Measurements from ENCODE around the gene GH1.

Gene GH1

GRCh38 chr17:63947711-63948330 lies 29.2 kb upstream of the GH1 start:
- no peak overlapping the region for H3K56ac ChIP-seq (ENCODE audit: low read length)
- H3K36me3 ChIP-seq (ENCODE audit: control insufficient read depth, insufficient read depth, low read length): no peaks in the 10 kb centered on the region
- no peak overlapping the region for H3K9ac ChIP-seq (ENCODE audit: low read length)
- no peak overlapping the region for H2AK5ac ChIP-seq (ENCODE audit: low read length)
- no peaks in the 10 kb centered on the region for H3K27me3 ChIP-seq (ENCODE audit: insufficient read depth, low read length, poor library complexity)
- no peaks in the 10 kb centered on the region for H3K79me2 ChIP-seq (ENCODE audit: control insufficient read depth, insufficient read depth, low read length)
- no peak overlapping the region for H2BK5ac ChIP-seq (ENCODE audit: low read length)
- no peak overlapping the region for H2BK120ac ChIP-seq (ENCODE audit: low read depth, low read length)
- no peak overlapping the region for H4K5ac ChIP-seq (ENCODE audit: low read length)
- DNase-seq: no peak
- no peaks in the 10 kb centered on the region for H3K4me1 ChIP-seq (ENCODE audit: control insufficient read depth, low read depth, low read length)
- no peak overlapping the region for H3K4me3 ChIP-seq (ENCODE audit: low read length)
- no peak overlapping the region for H3K18ac ChIP-seq (ENCODE audit: low read length)
- no peaks in the 10 kb centered on the region for H3K79me1 ChIP-seq (ENCODE audit: low read length)
- H3K27ac ChIP-seq (ENCODE audit: low read depth, low read length): no peak overlapping the region
- H4K8ac ChIP-seq (ENCODE audit: low read depth, low read length): no peak overlapping the region
- H3K4me2 ChIP-seq (ENCODE audit: low read length): no peak overlapping the region
- H3K23ac ChIP-seq (ENCODE audit: low read length): no peak overlapping the region
- H3K4ac ChIP-seq (ENCODE audit: low read depth, low read length): no peak overlapping the region
- no CpG with 5 or more reads among the region's 18 CpGs for WGBS (ENCODE audit: extremely low coverage, insufficient coverage, low lambda C conversion rate)
- no peak overlapping the region for H2BK15ac ChIP-seq (replicated peaks; ENCODE audit: low read depth)

GRCh38 chr17:63946440-63947363 lies 28.1 kb upstream of the GH1 start:
- no peaks in the 10 kb centered on the region for H3K27me3 ChIP-seq (ENCODE audit: insufficient read depth, low read length, poor library complexity)
- H3K4ac ChIP-seq (ENCODE audit: low read depth, low read length): no peak overlapping the region
- H2AK5ac ChIP-seq (ENCODE audit: low read length): no peak overlapping the region
- no peak overlapping the region for H3K27ac ChIP-seq (ENCODE audit: low read depth, low read length)
- H3K18ac ChIP-seq (ENCODE audit: low read length): no peak overlapping the region
- H3K9ac ChIP-seq (ENCODE audit: low read length): no peak overlapping the region
- no peaks in the 10 kb centered on the region for H3K36me3 ChIP-seq (ENCODE audit: control insufficient read depth, insufficient read depth, low read length)
- H3K23ac ChIP-seq (ENCODE audit: low read length): no peak overlapping the region
- no peak overlapping the region for H3K4me3 ChIP-seq (ENCODE audit: low read length)
- no peak overlapping the region for H2BK5ac ChIP-seq (ENCODE audit: low read length)
- no peaks in the 10 kb centered on the region for H3K79me2 ChIP-seq (ENCODE audit: control insufficient read depth, insufficient read depth, low read length)
- peak; percentile 47 for DNase-seq
- H2BK120ac ChIP-seq (ENCODE audit: low read depth, low read length): no peak overlapping the region
- no peak overlapping the region for H4K8ac ChIP-seq (ENCODE audit: low read depth, low read length)
- H3K4me2 ChIP-seq (ENCODE audit: low read length): no peak overlapping the region
- no CpG with 5 or more reads among the region's 20 CpGs for WGBS (ENCODE audit: extremely low coverage, insufficient coverage, low lambda C conversion rate)
- H2BK15ac ChIP-seq (replicated peaks; ENCODE audit: low read depth): no peak overlapping the region
- no peaks in the 10 kb centered on the region for H3K79me1 ChIP-seq (ENCODE audit: low read length)
- H3K4me1 ChIP-seq (ENCODE audit: control insufficient read depth, low read depth, low read length): no peaks in the 10 kb centered on the region
- no peak overlapping the region for H3K56ac ChIP-seq (ENCODE audit: low read length)
- H4K5ac ChIP-seq (ENCODE audit: low read length): no peak overlapping the region

DNA sequence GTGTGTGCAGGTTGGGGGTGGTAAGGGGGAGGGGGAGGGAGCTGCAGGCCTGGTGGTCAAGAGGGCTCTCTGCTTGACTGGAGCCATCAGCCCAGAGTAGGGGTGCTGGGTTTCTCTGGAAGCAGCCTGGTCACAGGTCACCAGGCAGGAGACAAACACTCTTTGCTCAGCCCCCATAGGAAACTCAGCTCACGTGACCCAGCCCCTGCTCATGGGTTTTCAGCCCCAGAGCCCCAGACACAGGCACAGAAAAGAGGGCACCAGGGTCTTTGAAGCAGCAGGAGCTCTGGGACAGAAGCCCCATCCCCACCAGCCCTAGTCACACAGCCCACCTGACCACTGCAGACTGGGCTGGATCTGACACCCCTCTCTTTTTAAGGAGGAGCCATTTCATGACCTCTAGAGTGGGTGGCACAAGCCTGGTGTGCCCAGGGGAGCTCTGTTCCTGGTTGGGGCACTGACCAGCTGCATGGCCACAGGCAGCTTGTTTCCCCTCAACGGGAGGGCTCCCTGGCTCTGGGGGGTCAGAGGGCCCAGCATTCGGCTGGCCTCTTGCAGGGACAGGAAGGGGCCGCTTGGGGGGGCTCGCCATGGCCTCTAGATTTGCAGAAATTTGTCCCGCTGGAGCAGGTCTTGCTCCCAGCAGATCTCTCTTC lies 27.3 kb upstream of the GH1 start:
- Histone ChIP-seq H3K79me1 (ENCODE audit: low read length) (no peaks in the 10 kb centered on the region), H2BK5ac (ENCODE audit: low read length) (no peak overlapping the region), H4K5ac (ENCODE audit: low read length) (no peak overlapping the region), H2AK5ac (ENCODE audit: low read length) (no peak overlapping the region), H2BK15ac (replicated peaks; ENCODE audit: low read depth) (no peak overlapping the region), H3K56ac (ENCODE audit: low read length) (no peak overlapping the region), H3K18ac (ENCODE audit: low read length) (no peak overlapping the region), H3K27me3 (ENCODE audit: insufficient read depth, low read length, poor library complexity) (no peaks in the 10 kb centered on the region), H3K79me2 (ENCODE audit: control insufficient read depth, insufficient read depth, low read length) (no peaks in the 10 kb centered on the region), H4K8ac (ENCODE audit: low read depth, low read length) (no peak overlapping the region), H3K23ac (ENCODE audit: low read length) (no peak overlapping the region), H3K9ac (ENCODE audit: low read length) (no peak overlapping the region), H3K4me3 (ENCODE audit: low read length) (no peak overlapping the region), H3K4me2 (ENCODE audit: low read length) (no peak overlapping the region), H2BK120ac (ENCODE audit: low read depth, low read length) (no peak overlapping the region), H3K4me1 (ENCODE audit: control insufficient read depth, low read depth, low read length) (no peaks in the 10 kb centered on the region), H3K27ac (ENCODE audit: low read depth, low read length) (no peak overlapping the region), H3K36me3 (ENCODE audit: control insufficient read depth, insufficient read depth, low read length) (no peaks in the 10 kb centered on the region), H3K4ac (ENCODE audit: low read depth, low read length) (no peak overlapping the region)
- no CpG with 5 or more reads among the region's 6 CpGs for WGBS (ENCODE audit: extremely low coverage, insufficient coverage, low lambda C conversion rate)
- DNase-seq: no peak

GRCh38 chr17:63944736-63945499 lies 26.3 kb upstream of the GH1 start:
- no CpG with 5 or more reads among the region's 24 CpGs for WGBS (ENCODE audit: extremely low coverage, insufficient coverage, low lambda C conversion rate)
- no peak overlapping the region for H4K5ac ChIP-seq (ENCODE audit: low read length)
- H3K4me1 ChIP-seq (ENCODE audit: control insufficient read depth, low read depth, low read length): no peaks in the 10 kb centered on the region

GRCh38 chr17:63943745-63944144 lies 25.1 kb upstream of the GH1 start:
- no peaks in the 10 kb centered on the region for H3K36me3 ChIP-seq (ENCODE audit: control insufficient read depth, insufficient read depth, low read length)
- H3K79me1 ChIP-seq (ENCODE audit: low read length): no peaks in the 10 kb centered on the region
- H3K4ac ChIP-seq (ENCODE audit: low read depth, low read length): no peak overlapping the region
- H3K4me3 ChIP-seq (ENCODE audit: low read length): no peak overlapping the region
- no peak overlapping the region for H3K9ac ChIP-seq (ENCODE audit: low read length)
- H3K4me2 ChIP-seq (ENCODE audit: low read length): no peak overlapping the region
- H2BK15ac ChIP-seq (replicated peaks; ENCODE audit: low read depth): no peak overlapping the region
- no peak overlapping the region for H4K8ac ChIP-seq (ENCODE audit: low read depth, low read length)
- H2BK5ac ChIP-seq (ENCODE audit: low read length): no peak overlapping the region
- DNase-seq: no peak
- H3K27ac ChIP-seq (ENCODE audit: low read depth, low read length): no peak overlapping the region
- no peak overlapping the region for H3K23ac ChIP-seq (ENCODE audit: low read length)
- WGBS (ENCODE audit: extremely low coverage, insufficient coverage, low lambda C conversion rate): no CpG with 5 or more reads among the region's 9 CpGs
- H2BK120ac ChIP-seq (ENCODE audit: low read depth, low read length): no peak overlapping the region
- no peak overlapping the region for H3K56ac ChIP-seq (ENCODE audit: low read length)
- no peak overlapping the region for H2AK5ac ChIP-seq (ENCODE audit: low read length)
- H3K4me1 ChIP-seq (ENCODE audit: control insufficient read depth, low read depth, low read length): no peaks in the 10 kb centered on the region
- no peak overlapping the region for H3K18ac ChIP-seq (ENCODE audit: low read length)
- H4K5ac ChIP-seq (ENCODE audit: low read length): no peak overlapping the region
- H3K27me3 ChIP-seq (ENCODE audit: insufficient read depth, low read length, poor library complexity): no peaks in the 10 kb centered on the region
- no peaks in the 10 kb centered on the region for H3K79me2 ChIP-seq (ENCODE audit: control insufficient read depth, insufficient read depth, low read length)

More at GRCh38 chr17:63944736-63945499, 26.3 kb upstream of the GH1 start:
- no peak overlapping the region for H3K27ac ChIP-seq (ENCODE audit: low read depth, low read length)
- H3K27me3 ChIP-seq (ENCODE audit: insufficient read depth, low read length, poor library complexity): no peaks in the 10 kb centered on the region
- no peak overlapping the region for H3K4me3 ChIP-seq (ENCODE audit: low read length)
- no peaks in the 10 kb centered on the region for H3K79me1 ChIP-seq (ENCODE audit: low read length)
- H3K9ac ChIP-seq (ENCODE audit: low read length): no peak overlapping the region
- H2BK5ac ChIP-seq (ENCODE audit: low read length): no peak overlapping the region
- H3K23ac ChIP-seq (ENCODE audit: low read length): no peak overlapping the region
- DNase-seq: no peak
- H2BK15ac ChIP-seq (replicated peaks; ENCODE audit: low read depth): no peak overlapping the region
- no peak overlapping the region for H3K4ac ChIP-seq (ENCODE audit: low read depth, low read length)
- no peak overlapping the region for H3K56ac ChIP-seq (ENCODE audit: low read length)
- H2BK120ac ChIP-seq (ENCODE audit: low read depth, low read length): no peak overlapping the region
- no peak overlapping the region for H4K8ac ChIP-seq (ENCODE audit: low read depth, low read length)
- no peak overlapping the region for H2AK5ac ChIP-seq (ENCODE audit: low read length)
- no peaks in the 10 kb centered on the region for H3K79me2 ChIP-seq (ENCODE audit: control insufficient read depth, insufficient read depth, low read length)
- H3K36me3 ChIP-seq (ENCODE audit: control insufficient read depth, insufficient read depth, low read length): no peaks in the 10 kb centered on the region
- no peak overlapping the region for H3K4me2 ChIP-seq (ENCODE audit: low read length)
- H3K18ac ChIP-seq (ENCODE audit: low read length): no peak overlapping the region
